ENCODE measurements around the gene LSM11.

LSM11 gene

GRCh38 chr5:157772127-157772526 is 28.6 kb downstream of the LSM11 start:
- DNase-seq (ENCODE audit: low read depth in 2 of 2), result no peak

GRCh38 chr5:157778121-157778805 is 34.8 kb downstream of the LSM11 start:
- no peak for DNase-seq (ENCODE audit: low read depth in 2 of 2)

- DNase-seq (ENCODE audit: low read depth in 2 of 2), result no peak
These were observed 35.7 kb downstream of the LSM11 start for GRCh38 chr5:157779221-157779620.

- DNase-seq (ENCODE audit: low read depth in 2 of 2), result no peak
These were observed 42.3 kb downstream of the LSM11 start for GRCh38 chr5:157785801-157786200.

GRCh38 chr5:157793301-157793700 is 49.8 kb downstream of the LSM11 start:
- DNase-seq (ENCODE audit: low read depth in 2 of 2), result no peak

GRCh38 chr5:157799578-157799977 is 56.1 kb downstream of the LSM11 start:
- DNase-seq (ENCODE audit: low read depth in 2 of 2), result no peak

- DNase-seq (ENCODE audit: low read depth in 2 of 2), result no peak
These were observed 56.6 kb downstream of the LSM11 start for GRCh38 chr5:157800137-157800536.

GRCh38 chr5:157802736-157803135 is 59.2 kb downstream of the LSM11 start:
- no peak for DNase-seq (ENCODE audit: low read depth in 2 of 2)

- no peak for DNase-seq (ENCODE audit: low read depth in 2 of 2)
These were observed 64.5 kb downstream of the LSM11 start for GRCh38 chr5:157808043-157808442.

Data from stimulated activated CD4-positive, alpha-beta T cell treated with anti-CD3 and anti-CD28 coated beads, Interleukin-4, amount 100 ng/mL, for 48 hours (primary cell).